HG02759 (cell line): ENCODE data around the gene AIPL1.

Experiments used
- ATAC-seq: cut with Tn5 transposase; IDR thresholded peaks from one replicate; pipeline ENCODE4 v1.9.1; 2021; ENCODE audit warnings: mild to moderate bottlenecking, moderate library complexity; ENCODE audit not compliant: unreplicated experiment

AIPL1 gene

DNA sequence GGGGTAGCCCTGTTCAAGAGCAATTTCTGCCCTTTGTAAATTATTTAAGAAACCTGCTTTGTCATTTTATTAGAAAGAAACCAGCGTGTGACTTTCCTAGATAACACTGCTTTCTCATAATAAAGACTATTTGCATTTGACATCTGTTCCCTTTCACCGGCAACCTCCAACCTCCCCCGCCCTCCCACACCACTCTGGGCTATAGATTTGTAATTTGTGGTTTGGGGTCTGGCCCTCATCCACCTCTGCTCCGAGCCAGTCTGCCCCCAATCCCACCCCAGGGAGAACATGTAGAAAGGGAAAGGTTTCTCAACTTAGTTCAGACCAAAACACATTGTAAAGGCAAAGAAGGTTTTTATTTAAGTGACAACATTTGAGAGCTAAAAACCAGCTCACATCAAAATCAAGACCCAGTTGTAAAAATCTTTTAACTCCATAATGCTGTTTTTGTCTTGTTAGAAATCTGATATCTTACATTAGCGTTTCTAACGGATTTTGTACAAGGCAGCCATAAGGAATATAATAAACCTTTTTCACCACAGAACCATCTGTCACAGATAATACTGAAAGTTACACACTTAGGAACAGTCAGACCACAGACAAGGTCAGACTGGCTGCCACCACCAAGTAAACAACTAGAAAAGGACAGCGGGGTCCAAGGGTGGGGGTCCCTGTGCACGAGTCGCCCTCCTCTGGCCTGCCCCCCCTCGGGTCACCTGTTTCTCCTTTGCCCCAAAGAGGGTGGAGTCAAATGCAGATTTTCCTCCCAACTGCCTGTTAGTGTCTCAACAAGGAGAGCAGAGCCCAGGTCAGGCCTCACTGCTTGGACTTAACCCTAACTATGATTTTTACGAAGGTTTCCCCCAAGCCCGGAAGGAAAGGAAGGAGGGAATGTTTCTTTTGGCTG is 16.3 kb upstream of the AIPL1 start:
- no peak for ATAC-seq

DNA sequence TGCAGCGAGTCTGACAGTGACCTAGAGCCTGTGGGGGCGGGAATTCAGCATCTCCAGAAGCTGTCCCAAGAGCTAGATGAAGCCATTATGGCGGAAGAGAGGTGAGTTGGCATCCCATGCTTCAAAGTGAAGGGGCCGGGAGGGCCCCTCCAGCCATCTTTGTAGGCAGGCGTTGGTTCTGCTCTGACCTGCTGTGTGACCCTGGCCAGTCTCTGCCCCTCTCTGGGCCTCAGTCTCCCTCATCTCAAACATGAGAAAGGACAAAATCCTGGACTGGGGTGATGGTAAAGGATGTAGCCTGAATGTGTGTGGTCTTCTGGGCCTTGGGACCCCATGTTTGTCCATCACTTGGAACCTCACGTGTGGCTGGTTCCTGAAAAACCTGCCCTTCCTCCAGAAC is 14.4 kb upstream of the AIPL1 start:
- ATAC-seq: no peak

DNA sequence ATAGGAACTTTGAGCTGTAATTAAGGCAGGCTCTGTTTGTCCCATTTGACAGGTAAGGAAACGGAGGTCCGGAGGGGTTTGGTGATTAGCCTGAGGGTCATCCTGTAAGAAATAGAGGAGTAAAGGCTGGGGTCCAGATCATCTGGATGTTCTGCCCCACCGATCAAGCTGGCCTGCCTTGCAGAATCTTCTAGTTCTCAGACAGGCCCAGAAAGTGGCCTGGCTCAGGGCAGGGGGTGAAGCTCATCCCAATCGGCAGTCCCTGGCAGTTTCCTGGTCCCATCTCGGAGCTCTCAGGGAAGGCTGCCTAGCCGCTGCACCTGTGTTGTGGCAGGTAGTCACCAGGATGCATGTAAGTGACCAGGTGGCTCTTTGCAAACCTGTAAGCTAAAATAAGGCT is 13.6 kb upstream of the AIPL1 start:
- ATAC-seq: no peak

DNA sequence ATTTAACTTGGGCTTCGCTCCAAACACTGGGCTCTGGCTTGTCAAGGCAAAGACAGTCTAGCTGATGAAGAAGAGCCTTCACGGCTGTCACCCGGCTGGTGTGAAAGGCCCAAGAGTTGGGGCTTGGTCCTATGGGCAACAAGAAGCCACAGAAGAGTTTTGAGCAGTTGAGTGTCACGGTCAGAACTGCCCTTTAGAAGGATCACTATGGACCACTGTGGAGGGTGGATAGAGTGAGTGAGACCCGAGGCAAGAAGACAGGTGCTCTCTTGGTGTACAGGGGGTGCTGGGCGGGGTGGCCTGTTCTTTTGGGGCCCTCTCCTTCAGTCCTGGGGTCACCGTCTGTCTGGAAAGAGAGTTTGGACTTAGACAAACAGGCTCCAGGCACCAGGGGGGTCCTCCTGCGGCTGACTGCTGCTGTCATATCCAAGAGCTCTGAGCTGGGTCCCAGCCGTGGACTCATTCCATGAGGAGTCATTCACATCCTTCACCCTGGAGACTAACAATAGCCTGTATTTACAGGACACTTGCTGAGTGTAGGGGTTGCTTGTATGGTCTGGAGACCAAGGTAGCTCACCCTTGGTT is 11.7 kb upstream of the AIPL1 start:
- ATAC-seq: no peak

DNA sequence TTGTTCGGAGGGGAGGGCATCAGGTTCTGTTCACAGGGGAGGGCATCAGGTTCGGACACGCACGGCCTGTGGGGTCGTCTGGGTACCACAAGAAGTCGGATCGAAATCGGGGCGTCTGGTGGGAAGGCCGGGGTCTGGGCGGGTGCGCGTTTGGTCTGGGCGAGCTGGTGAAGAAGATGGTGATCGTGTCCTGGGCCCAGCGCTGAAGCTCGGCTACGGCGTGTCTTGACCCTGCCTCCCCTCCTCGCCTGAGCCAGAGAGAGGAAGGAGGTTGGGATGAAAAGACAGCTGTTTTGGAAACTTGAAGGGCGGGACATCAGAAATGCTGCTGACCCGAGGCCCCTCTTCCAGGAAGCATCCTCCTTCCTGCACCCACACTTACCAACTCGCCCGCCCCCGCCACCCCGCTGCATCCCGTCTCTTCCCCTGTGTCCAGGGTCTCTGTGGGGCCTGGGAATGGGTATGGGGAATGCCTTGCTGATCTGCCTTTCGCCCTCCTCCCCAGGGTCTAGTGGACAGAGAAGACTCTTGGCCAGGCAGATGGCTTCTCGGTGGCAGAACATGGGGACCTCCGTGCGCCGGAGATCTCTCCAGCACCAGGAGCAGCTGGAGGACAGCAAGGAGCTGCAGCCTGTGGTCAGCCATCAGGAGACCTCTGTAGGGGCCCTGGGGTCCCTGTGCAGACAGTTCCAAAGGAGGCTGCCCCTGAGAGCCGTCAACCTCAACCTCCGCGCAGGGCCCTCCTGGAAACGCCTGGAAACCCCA is 9.8 kb upstream of the AIPL1 start:
- ATAC-seq: no peak

DNA sequence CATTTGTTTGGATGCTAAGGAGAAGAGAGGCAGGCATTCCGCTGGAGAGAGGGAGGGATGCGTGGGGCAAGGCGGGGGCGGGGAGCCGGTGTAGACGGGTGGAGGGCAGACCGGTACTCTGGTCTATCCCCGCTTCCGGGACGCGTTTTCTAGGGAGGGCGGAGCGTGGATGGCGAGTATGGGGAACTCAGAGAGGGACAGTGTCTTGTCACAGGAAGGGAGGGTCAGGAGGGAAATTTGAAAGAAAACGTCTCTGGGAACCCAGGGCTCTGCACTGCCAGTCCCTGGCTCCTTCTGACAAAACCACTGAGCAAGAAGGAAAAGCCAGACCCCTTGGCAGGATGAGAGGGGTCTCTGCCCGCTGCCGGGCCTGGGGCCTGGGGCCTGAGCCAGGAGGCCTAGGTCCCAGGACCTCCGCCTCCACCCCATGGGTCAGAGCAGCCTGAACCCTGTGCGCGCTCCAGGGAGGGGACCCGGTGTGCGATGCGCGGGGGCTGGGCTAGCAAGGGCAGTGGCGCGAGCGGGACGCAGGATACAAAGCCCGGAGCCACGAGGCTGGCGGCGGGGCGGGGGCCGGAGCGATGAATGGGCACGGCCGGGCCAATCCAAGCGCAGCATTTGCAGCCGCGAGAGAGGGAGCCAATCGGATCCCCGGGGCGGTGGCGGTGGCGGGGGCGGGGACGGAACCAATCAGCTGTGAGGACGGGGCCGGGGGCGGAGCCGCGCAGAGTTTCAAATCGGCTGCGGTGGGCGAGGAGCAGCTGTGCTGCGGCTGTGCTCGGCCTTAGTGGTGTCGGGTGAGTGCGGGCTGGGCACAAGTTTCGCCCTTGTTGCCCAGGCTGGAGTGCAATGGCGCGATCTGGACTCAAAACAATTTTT is 9.0 kb upstream of the AIPL1 start, which contains the start of gene PIMREG:
PIMREG (plus strand) TSS at position 764 of the 879 bp plus-strand sequence. CDS start 656 bp downstream, outside the sequence.
- ATAC-seq: peak; percentile 94

DNA sequence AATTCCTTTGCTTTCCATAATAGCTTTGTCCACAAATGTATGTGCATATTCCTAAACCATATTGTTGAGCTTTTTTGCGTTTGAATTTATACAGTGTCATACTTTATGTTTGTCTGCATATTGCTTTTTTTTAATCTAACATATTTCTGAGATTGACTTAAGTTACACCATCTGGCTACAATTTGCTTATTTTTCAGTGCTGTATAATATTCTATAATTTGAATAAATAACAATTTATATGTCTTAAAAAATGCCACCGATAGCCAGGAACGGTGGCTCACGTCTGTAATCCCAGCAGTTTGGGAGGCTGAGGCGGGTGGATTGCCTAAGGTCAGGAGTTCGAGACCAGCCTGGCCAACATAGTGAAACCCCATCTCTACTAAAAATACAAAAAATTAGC is 7.9 kb upstream of the AIPL1 start:
- no peak for ATAC-seq

DNA sequence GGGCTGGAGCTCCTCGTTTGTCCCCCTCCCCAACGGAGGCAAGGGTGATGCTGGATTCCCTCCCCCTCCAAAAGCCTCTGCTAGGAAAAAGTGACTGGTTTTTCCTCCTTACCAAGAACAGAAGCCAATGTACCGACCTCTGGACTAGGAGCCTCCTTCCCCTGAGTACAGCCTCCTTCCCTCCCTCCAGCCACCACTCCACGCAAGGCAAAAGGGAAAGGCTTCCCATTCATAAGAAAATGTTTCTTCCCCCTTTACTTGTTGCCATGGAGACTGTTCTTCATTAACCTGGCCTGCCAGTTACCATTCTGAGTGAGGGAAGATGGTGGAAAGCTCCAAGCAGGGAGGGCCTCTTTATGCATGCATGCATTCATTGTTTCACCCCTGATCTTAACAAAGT is 5.0 kb upstream of the AIPL1 start:
- ATAC-seq: no peak

DNA sequence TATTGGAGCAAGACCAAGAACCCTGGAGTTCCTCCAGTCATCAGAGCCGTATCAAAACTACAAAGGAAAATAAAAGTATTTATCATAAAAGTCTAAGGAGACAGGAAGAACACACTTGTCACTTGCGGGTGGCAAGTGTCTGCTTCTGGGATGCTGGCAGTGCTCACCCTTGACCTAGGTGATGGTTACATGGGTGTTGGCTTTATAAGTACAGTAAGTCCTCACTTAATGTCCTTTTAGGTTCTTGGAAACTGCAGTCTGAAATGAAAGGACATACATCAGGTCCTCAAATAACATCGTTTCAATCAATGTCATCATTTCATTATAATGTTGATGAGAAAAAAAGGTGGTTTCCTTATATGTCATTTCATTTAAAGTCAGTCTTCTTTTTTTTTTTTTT is 3.0 kb upstream of the AIPL1 start:
- ATAC-seq: no peak

DNA sequence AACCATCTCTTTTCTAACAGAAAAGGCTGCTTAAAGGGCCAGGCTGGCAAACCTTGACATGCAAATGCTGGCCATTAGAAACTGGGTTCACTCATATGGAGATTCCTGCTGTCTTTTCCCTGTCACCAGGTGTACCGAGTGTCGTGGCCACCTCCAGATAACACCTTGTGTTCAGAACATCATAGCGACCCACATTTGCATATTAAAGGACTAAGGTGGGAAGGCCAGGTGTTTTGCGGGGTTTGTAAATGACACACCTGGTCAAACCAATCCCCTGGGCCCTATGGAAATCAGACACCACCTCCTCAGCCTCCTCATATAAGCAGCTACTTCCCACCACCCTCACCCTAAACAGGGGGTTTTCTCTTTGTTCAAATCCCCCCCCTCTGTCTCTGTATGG is 2.5 kb upstream of the AIPL1 start:
- no peak for ATAC-seq

DNA sequence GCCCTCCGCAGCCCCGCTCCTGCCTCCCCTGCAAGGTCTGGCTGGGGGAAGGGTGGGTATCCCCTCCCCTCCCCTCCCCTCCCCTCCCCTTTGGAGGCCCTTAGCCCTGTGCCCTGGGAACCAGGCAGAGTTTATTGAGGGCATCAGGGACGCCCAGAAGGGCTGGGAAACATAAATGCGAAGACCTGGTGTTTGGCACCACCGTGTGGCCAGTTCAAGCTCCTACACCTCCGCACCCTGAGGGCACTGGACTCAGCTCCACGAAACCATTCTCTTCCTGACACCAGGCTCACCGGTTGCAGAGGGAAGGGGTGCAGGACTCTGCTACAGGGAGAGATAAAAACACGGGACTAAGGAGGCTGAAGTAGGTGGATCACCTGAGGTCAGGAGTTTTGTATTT is 1.0 kb upstream of the AIPL1 start:
- no peak for ATAC-seq

DNA sequence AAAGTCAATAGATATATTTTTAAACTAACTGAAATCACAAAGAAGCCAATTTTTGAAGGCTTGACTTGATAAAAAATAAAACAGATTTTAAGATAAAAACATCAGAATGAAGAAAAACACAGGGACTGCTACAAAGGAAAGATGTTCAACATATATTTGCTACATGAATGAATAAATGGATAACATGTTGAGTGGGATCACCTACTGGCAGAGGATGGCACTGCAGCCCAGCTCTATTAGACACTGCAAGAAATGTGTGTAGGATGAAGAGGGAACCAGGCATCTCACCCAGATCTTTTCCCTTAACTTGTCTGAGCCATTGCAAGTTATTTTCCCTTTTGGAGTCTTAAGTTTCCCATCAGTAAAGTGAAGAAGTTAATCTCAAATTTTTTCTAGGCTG is 4.2 kb downstream of the AIPL1 start:
- no peak for ATAC-seq

DNA sequence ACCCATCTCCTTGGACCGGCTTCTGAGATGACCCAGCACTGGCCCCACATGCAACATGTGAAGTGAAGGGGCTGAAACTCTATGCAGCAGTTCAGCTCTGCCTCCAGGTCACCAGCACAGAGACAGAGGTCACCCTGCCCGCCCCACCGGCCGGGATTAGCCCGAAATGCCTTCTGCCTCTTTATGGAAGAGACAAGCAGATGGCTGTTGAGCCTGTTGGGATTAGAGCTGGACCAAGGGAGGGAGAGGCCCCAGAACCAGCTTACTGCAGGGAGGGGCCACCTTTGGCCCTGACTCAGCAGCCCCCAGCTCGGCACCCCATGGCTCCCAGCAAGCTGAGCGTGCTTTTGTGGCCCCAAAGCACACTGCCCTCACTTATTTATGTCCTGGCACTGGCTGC is 5.7 kb downstream of the AIPL1 start:
- no peak for ATAC-seq

DNA sequence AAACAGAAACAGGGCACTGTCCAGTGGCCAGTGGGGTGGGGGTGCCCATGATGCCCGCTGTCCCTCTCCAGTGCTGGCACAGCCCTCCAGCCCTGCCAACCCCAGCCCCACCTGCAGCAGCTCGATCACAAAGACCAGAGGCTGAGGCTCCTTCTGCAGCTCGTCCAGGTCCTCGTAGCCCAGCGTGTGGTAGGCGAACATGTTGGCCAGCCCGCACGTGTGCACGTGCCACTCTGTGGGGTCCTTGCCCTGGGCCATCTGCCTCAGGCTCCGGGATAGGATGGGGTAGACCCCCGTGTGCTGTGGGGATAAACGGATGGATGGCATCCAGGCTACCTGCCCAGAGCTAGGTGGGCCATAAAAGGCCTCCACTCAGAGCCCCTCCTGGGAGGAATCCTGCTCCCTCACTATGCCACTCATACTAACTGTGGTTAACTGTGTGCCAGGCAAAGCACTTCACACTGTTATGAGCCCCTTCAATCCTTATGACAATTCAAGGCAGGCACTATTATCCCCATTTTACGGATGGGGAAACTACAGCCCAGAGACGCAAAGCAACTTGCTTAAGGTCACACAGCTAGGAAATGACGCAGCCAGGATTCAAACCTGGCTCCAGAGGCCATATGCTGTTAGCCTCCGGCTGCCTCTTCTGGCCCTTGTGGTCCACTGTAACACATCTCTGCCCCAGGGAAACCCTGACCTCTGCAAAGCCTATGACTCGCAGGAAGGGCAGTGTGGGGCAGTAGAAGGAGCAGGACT is 6.5 kb downstream of the AIPL1 start:
- no peak for ATAC-seq

DNA sequence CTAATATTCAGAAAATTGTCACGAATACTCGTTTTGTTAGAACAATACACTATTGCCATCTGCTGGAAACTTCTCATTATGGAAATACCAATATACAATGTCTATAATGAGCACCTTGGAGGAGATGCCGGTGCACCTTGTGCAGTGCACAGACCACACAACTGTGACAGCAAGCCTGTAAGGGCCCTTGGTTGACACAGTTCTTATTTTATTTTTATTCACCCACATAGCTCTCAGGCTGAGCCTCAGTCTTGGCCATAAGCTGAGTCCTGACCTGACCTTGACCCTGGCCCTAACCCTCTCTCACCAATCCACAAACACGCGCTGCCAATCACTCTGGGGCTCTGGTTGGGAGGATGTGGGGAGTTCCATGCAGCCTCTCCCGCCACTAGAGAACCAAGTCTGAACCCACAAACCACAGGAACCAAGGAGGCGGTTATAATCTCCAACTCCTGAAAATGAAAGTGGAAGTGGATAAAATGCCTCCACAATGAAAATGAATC is 7.6 kb downstream of the AIPL1 start:
- no peak for ATAC-seq

DNA sequence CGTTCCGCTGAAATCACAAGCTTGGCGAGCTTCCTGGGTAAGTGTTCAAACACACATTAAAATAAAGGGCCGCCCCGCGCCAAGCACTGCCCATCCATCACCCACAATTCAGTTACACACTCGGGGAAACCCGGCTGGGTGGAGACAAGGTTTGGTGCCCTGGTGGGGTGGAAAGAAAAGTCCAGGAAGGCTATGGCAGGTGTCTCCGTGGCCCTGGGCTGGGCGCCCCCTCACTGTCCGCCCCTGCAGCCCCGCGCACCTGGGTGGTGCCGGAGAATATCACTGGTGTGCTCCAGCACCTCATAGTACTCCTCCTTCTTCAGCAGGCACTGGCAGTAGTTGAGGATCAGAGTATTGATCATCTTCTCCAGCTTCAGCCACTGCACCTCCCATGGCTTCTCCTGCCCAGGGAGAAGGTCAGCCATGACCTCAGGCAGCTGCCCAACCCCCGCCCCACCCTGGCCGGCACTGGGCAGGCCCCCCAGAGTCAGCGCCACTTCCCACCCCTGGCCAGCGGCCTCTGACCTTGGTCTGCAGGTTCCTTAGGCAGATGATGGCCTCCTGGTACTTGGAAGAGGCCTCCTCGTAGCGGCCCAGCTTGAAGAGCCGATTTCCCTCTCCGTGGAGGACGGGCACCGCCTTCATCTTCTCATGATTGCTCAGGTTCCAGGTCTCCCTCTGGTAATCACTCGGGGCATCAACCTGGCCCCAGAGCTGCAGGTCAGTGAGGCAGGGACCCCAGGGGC is 8.4 kb downstream of the AIPL1 start:
- ATAC-seq: no peak

DNA sequence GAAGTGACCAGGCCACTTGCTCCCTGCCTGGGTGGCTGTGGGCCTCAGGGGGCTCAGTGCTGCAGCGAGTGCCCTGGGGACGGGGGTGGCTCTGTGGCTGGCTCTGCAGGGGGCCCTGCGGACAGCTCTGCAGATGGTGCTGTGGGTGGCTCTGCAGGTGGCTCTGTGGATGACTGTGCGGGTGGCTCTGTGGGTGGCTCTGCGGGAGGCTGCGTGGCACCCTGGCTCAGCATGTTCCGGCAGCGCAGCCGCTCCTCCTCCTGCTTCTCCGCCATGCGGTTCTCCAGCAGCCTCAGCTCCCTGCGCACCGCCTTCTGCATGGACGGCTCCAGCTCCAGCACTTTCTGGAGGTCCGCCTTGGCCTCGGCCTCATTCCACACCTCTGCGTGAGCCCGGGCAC is 9.5 kb downstream of the AIPL1 start:
- ATAC-seq: no peak

DNA sequence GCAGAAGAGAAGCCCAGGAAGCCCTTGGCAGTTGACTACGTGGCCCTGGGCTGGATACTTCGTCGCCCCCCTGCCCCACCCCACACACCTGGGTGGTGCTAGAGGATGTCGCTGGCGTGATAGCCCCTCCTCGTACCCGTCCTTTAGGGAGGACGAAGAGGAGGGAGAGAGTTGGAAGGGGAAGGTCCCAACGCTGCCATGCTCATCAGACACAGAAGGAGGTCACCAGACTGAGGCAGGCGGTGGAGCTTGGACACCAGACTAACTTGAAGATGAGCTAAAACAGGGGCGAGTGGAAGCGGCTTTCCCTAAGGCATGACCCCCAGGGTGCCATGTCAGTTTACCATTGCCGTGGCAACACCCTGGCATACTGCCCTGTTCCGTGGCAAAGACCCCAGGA is 11.0 kb downstream of the AIPL1 start:
- ATAC-seq: no peak

DNA sequence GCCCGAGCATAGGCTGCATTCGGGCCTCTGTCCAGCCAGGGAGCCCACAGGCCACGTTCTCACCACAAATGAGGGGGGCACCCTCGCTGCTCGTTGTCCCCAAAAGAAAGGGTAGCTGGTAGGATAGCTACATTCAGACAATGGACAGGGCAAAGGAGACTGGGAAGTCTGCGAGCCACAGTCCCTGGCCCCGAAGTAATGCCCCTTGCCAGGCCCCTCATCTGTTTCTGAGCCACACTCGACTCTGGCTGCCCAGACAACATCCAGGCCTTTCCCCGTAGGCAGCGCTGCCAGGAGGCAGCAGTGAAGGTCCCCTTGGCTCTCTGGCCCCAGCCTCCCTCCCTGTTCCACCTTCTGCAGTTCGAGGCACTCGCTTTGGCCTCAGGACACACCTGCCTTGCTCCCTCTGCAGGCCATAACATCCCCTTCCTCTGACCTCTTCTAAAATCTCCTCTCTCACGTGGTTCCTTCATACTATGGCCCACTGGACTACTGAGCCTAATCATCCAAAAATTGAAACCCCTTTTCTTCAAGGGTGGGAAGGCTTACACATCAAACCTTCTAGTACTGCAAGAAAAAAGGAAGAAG is 12.2 kb downstream of the AIPL1 start:
- ATAC-seq: no peak
